GM12874 (cell line): ENCODE results near the gene GRB2.

ENCODE experiments used
- TF ChIP-seq, protein P1 (sequence below): IDR thresholded peaks from 2 replicates; pipeline ENCODE4 v1.5.1; 2011; ENCODE audit warnings: low read depth, mild to moderate bottlenecking, control low read depth, low read length, moderate library complexity; ENCODE audit not compliant: insufficient read depth

Gene GRB2

DNA sequence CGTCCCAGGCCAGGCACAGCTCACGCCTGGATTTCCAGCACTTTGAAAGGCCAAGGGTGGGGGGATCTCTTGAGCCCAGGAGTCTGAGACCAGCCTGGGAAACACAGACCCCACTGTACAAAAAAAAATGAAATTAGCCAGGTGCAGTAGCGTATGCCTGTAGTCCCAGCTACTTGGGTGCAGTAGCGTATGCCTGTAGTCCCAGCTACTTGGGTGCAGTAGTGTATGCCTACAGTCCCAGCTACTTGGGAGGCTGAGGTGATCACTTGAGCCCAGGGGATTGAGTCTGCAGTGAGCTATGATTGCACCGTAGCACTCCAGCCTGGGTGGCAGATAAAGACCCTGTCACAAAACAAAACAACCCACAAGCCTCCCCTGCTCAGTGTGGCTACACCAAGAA, 89.2 kb downstream of the GRB2 start:
- TF ChIP-seq, protein P1, sequence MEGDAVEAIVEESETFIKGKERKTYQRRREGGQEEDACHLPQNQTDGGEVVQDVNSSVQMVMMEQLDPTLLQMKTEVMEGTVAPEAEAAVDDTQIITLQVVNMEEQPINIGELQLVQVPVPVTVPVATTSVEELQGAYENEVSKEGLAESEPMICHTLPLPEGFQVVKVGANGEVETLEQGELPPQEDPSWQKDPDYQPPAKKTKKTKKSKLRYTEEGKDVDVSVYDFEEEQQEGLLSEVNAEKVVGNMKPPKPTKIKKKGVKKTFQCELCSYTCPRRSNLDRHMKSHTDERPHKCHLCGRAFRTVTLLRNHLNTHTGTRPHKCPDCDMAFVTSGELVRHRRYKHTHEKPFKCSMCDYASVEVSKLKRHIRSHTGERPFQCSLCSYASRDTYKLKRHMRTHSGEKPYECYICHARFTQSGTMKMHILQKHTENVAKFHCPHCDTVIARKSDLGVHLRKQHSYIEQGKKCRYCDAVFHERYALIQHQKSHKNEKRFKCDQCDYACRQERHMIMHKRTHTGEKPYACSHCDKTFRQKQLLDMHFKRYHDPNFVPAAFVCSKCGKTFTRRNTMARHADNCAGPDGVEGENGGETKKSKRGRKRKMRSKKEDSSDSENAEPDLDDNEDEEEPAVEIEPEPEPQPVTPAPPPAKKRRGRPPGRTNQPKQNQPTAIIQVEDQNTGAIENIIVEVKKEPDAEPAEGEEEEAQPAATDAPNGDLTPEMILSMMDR, result no peak

DNA sequence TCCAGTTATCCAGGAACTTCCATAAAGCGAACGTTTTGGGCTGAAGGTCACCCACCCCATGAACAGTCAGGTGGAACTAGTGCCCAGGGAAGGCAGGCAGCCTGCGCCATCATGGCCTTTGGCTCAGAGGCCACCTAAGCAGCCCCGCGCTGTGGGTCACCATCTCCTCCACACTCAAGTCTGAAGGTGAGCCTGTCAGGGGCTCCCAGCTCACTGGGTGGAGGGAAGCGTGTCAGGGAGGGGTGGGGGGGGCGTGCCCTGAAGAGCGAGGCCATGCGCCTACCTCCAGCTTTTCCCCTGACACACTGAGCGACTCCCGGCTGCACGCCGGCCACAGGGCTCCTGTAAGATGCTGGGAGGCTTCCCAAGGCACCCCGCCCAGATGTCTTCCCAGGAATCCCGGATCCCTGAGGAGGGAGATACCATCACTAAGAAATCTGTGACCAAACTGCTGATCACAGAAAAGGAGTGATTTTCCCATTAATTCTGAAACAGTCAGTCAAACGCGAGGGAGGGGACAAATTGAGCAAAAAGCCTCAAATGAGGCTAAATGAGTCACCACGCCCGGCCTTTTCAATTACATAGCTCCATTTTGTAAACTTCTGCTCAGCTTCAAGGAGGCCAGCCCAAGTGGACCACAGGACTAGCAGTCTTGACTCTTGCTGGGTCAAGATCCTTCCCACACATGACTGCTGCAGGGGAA, 89.8 kb downstream of the GRB2 start:
- TF ChIP-seq, protein P1, result no peak

DNA sequence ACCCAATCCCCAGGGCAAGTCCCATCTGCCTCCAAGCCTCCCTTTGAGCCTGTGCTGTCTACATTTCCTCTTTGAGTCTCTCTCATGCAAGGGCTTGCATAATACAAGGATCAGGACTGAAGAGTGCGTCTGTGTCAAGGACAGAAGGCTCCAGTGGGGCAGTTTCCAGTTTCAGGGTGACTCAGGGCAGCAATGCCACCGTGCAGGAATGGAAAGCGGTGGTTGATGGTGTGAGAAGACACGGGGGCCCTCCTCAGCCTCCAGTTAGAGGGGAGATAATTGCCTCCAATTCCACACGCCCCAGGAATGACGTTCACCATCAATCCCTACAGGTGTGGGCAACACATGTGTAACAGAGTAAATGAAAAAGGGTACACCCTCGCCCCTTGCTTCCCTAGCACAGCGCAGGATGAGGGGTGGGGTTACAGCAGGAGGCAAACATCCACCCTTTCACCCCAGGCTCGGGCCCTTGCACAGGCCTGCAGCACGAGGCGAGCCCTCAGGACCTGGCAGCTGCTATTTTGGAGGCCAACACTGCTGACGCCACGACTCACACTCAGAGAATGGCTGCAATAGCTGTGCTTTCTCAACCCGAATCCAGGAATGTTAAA, 91.4 kb downstream of the GRB2 start:
- TF ChIP-seq, protein P1, result no peak

DNA sequence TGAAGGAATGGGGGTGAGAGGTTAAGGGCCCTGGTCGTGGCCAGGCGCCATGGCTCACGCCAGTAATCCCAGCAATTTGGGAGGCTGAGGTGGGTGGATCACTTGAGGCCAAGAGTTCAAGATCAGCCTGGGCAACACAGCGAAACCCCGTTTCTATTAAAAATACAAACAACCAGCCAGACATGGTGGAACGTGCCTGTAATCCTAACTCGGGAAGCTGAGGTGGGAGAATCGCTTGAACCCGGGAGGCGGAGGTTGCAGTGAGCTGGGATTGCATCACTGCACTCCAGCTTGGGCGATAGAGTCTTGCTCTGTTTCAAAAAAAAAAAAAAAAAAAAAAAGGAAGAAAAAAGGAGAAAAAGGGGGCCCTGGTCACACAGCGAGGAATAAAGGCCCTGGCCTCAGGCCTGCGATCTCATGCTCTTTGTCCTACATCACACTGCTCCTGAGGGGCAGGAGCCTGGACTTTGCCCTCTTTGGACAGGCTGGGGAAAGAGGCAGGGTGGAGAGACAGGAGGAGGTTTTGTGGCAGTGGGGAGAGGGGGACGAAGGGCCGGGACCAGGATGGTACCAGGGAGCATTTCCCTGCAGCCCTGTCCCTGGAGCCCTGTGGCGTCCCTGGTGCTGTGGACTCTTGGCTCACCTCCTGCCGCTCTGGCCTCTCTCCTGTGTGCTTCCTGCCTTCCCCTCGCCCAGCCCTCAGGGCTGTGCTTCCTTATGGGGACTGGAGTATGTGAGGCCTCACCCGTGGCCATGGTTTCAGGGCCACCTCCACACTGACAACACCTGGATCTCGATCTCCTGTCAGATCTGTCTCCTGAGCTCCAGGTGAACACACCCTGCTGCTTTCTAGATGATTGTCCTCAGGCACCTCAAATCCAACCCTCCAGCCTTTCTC, 96.5 kb downstream of the GRB2 start:
- TF ChIP-seq, protein P1, result no peak

DNA sequence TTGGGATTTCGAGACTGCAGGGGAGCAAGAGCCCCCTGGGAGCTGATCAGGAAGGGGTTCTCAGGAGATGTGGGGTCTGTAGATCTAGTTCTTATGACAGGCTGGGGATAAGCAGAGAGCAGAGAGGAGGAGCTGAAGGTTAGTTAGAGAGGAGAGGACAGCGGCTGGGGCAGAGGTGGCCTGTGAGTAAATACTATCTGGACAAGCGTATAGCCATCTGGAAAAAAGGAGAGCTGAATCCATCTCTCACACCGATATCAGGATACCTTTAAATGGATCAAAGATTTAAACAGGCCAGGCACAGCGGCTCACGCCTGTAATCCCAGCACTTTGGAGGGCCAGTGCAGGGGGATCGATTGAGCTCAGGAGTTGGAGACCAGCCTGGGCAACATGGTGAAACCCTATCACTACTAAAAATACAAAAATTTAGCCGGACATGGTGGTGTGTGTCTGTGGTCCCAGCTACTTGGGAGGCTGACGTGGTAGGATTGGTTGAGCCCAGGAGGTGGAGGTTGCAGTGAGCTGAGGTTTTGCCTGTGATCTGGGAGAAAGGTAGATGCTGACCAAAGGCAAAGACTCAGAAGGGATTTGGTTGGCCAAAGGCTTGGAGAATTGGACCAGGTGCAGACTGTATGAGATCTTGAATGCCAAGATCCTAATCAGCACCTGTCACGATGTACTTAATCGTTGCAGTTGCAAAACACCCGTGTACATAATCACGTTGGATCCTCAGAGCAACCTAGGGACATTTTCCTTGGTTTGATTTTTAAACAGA, 97.3 kb downstream of the GRB2 start:
- TF ChIP-seq, protein P1, result no peak

DNA sequence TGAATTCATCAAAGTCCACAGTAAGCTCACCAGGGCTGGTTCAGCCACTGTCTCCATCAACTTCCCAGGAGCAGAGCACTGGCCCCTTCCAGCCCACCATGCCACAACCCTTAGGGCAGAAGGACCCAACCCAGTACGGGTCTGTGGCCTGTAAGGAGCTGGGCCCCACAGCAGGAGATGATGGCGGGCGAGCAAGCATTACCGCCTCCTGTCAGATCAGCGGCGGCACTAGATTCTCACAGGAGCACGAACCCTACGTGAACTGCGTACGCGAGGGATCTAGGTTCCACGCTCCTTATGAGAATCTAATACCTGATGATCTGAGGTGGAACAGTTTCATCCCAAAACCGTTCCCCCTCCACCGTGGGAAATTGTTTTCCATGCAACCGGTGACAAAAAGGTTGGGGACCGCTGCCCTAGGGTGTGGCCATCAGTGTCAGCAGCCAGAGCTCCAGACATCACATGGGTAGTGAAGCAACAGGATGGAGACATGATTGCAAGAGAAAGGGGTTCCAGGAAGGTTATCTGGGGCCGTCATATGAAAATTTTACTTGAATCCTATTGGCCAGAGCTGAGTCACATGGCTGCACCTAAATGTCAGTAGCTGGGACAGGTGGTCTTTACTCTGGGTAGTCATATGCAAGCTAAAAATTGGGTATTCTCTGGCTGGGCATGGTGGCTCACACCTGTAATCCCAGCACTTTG, 103.8 kb downstream of the GRB2 start:
- TF ChIP-seq, protein P1, result no peak
